OCI-LY7 (cell line): ENCODE data around the gene KNCN. TPM values are rescaled to one million over a fixed set of nuclear protein-coding genes. Genes with fewer than 3 reads are reported as not detected.

Source experiments
- BruUV-seq: library from RNA; stranded (reverse); fragments of 400-500 nt; replicated peaks from 2 replicates; lab custom pipeline; 2021; lab: Mats Ljungman, UMichigan
- CTCF ChIA-PET: fragments of 300-600 bp; sonication (Branson Sonifier 250); formaldehyde crosslinking; loops from one replicate; lab custom pipeline; 2022; ENCODE audit warnings: antibody characterized with exemption; ENCODE audit not compliant: unreplicated experiment; lab: Charles Lee
- POLR2A ChIA-PET: fragments of 300-600 bp; sonication (Branson Sonifier 250); formaldehyde crosslinking; loops from one replicate; lab custom pipeline; 2022; ENCODE audit warnings: antibody characterized with exemption; lab: Charles Lee
- DNase-seq: peaks from one replicate; pipeline ENCODE4 v3.0.0-alpha.2; 2015; ENCODE audit warnings: low spot score
- H2AFZ ChIP-seq: fragments of 200-600 bp; sonication (generic), shearing (Covaris generic); 2 replicates; pipeline ENCODE4 v1.6.1; 2014; ENCODE audit warnings: mild to moderate bottlenecking, antibody characterized with exemption, low read length, moderate library complexity
- H3K27ac ChIP-seq: fragments of 200-600 bp; sonication (generic); 2 replicates; pipeline ENCODE4 v1.5.1; 2014; ENCODE audit warnings: mixed run types, low read depth, mild to moderate bottlenecking, moderate library complexity, low read length, inconsistent platforms; ENCODE audit not compliant: poor library complexity, severe bottlenecking
- H3K36me3 ChIP-seq: fragments of 200-600 bp; sonication (generic); 2 replicates; pipeline ENCODE4 v1.6.1; 2014; ENCODE audit warnings: mild to moderate bottlenecking, antibody characterized with exemption, low read length, moderate library complexity, mixed read lengths; ENCODE audit not compliant: insufficient read depth
- H3K4me1 ChIP-seq: fragments of 200-600 bp; sonication (generic); 2 replicates; pipeline ENCODE4 v1.5.1; 2014; ENCODE audit warnings: mild to moderate bottlenecking, low read length; ENCODE audit not compliant: insufficient read depth, poor library complexity, severe bottlenecking
- H3K4me2 ChIP-seq: fragments of 200-600 bp; sonication (generic); 2 replicates; pipeline ENCODE4 v1.6.1; 2014; ENCODE audit warnings: mild to moderate bottlenecking, low read length
- H3K4me3 ChIP-seq: fragments of 200-600 bp; sonication (generic); 2 replicates; pipeline ENCODE4 v1.5.1; 2014; ENCODE audit warnings: mild to moderate bottlenecking, low read depth, low read length; ENCODE audit not compliant: poor library complexity, severe bottlenecking
- H3K79me2 ChIP-seq: fragments of 200-600 bp; sonication (generic); 2 replicates; pipeline ENCODE4 v1.6.1; 2016; ENCODE audit warnings: low read depth, mild to moderate bottlenecking, low read length, moderate library complexity, mixed read lengths; ENCODE audit not compliant: insufficient read depth
- H3K9me2 ChIP-seq: fragments of 200-600 bp; sonication (generic); 2 replicates; pipeline ENCODE4 v1.6.1; 2016; ENCODE audit warnings: mild to moderate bottlenecking, low read length, mixed read lengths; ENCODE audit not compliant: insufficient read depth
- H3K9me3 ChIP-seq: fragments of 200-600 bp; sonication (generic); 2 replicates; pipeline ENCODE4 v1.6.1; 2014; ENCODE audit warnings: mild to moderate bottlenecking, mixed run types, low read length, mixed read lengths
- H4K20me1 ChIP-seq: fragments of 200-600 bp; sonication (generic); 2 replicates; pipeline ENCODE4 v1.6.1; 2014; ENCODE audit warnings: mild to moderate bottlenecking, antibody characterized with exemption, low read length, moderate library complexity, mixed read lengths; ENCODE audit not compliant: insufficient read depth
- EZH2phosphoT487 ChIP-seq: fragments of 200-600 bp; sonication (generic); IDR thresholded peaks from 2 replicates; pipeline ENCODE4 v1.6.1; 2018; ENCODE audit warnings: low read depth, borderline replicate concordance, mild to moderate bottlenecking, mixed run types, antibody characterized with exemption, low read length, moderate library complexity, mixed read lengths
- intact Hi-C: fragments of 100-400 bp; cut with micrococcal nuclease; formaldehyde crosslinking; loops from one replicate; pipeline ENCODE4 v1.10.0; 2022; ENCODE audit not compliant: unreplicated experiment
- total RNA-seq, 2 experiments: library from RNA; depleted of rRNA in 1 of 2; stranded (reverse); fragments of >200 nt in 1 of 2; shearing (Covaris generic) in 1 of 2; gene quantifications; 2 replicates each; pipeline ENCODE4 v1.2.3, GENCODE V29; 2014 to 2022
- TF ChIP-seq, protein P1 (sequence below): fragments of 200-600 bp; sonication (generic); conservative IDR thresholded peaks from 2 replicates; pipeline ENCODE4 v1.5.1; 2014; ENCODE audit warnings: mild to moderate bottlenecking, antibody characterized with exemption, low read length, moderate library complexity, mixed read lengths

KNCN gene
- total RNA-seq, 2 experiments from 2014 or later, result not detected

- no peak overlapping the region for H3K27ac ChIP-seq
- BruUV-seq, result no TSS peak
- CTCF ChIA-PET, result no interaction called here
- POLR2A ChIA-PET, result no interaction called here
- H4K20me1 ChIP-seq, result no peaks in the 10 kb centered on the region
- H3K79me2 ChIP-seq, result no peaks in the 10 kb centered on the region
- H3K9me3 ChIP-seq, result no peaks in the 10 kb centered on the region
- no peak overlapping the region for H2AFZ ChIP-seq
- TF ChIP-seq, protein P1, sequence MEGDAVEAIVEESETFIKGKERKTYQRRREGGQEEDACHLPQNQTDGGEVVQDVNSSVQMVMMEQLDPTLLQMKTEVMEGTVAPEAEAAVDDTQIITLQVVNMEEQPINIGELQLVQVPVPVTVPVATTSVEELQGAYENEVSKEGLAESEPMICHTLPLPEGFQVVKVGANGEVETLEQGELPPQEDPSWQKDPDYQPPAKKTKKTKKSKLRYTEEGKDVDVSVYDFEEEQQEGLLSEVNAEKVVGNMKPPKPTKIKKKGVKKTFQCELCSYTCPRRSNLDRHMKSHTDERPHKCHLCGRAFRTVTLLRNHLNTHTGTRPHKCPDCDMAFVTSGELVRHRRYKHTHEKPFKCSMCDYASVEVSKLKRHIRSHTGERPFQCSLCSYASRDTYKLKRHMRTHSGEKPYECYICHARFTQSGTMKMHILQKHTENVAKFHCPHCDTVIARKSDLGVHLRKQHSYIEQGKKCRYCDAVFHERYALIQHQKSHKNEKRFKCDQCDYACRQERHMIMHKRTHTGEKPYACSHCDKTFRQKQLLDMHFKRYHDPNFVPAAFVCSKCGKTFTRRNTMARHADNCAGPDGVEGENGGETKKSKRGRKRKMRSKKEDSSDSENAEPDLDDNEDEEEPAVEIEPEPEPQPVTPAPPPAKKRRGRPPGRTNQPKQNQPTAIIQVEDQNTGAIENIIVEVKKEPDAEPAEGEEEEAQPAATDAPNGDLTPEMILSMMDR, result no peak
- no peak for TF ChIP-seq EZH2phosphoT487
- H3K36me3 ChIP-seq, result no peaks in the 10 kb centered on the region
- no peaks in the 10 kb centered on the region for H3K9me2 ChIP-seq
- H3K4me2 ChIP-seq, result no peak overlapping the region
- H3K4me1 ChIP-seq, result no peaks in the 10 kb centered on the region
- no peak overlapping the region for H3K4me3 ChIP-seq
- intact Hi-C loops, result no loop called here
- no peak for DNase-seq
Observed at GRCh38 chr1:46512135-46512791, 39.2 kb downstream of the KNCN start.

DNA sequence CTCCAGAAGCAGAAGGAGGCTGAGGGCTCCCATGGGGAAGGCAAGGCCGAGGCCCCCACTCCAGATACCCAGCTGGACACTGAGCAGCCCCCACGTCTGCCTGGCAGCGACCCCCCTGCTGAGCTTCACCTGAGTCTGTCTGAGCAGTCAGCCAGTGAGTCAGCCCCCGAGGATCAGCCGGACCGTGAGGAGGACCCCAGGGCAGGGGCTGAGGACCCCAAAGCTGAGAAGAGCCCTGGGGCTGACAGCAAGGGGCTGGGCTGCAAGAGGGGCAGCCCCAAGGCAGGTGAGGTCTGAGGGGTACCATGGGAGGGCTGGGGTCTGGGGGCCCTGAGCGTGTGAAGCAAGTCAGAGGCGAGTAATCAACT, 40.5 kb downstream of the KNCN start:
- Histone ChIP-seq H3K9me3 (no peaks in the 10 kb centered on the region), H3K27ac (no peak overlapping the region), H3K36me3 (no peaks in the 10 kb centered on the region), H3K4me2 (no peak overlapping the region), H2AFZ (no peak overlapping the region), H3K79me2 (no peaks in the 10 kb centered on the region), H3K4me3 (no peak overlapping the region), H3K4me1 (no peaks in the 10 kb centered on the region), H3K9me2 (no peaks in the 10 kb centered on the region), H4K20me1 (no peaks in the 10 kb centered on the region)
- POLR2A ChIA-PET, result no interaction called here
- DNase-seq, result no peak
- CTCF ChIA-PET, result no interaction called here
- BruUV-seq, result no TSS peak
- intact Hi-C loops, result no loop called here
- TF ChIP-seq EZH2phosphoT487, result no peak
- TF ChIP-seq, protein P1, result no peak

GRCh38 chr1:46510341-46510997, 41.0 kb downstream of the KNCN start:
- intact Hi-C loops, result no loop called here
- BruUV-seq, result no TSS peak
- no peaks in the 10 kb centered on the region for H3K36me3 ChIP-seq
- H3K9me2 ChIP-seq, result no peaks in the 10 kb centered on the region
- TF ChIP-seq, protein P1, result no peak
- TF ChIP-seq EZH2phosphoT487, result no peak
- no peaks in the 10 kb centered on the region for H3K4me1 ChIP-seq
- POLR2A ChIA-PET, result no interaction called here
- H3K4me3 ChIP-seq, result no peak overlapping the region
- H2AFZ ChIP-seq, result no peak overlapping the region
- H3K79me2 ChIP-seq, result no peaks in the 10 kb centered on the region
- CTCF ChIA-PET, result no interaction called here
- H3K4me2 ChIP-seq, result no peak overlapping the region
- no peaks in the 10 kb centered on the region for H4K20me1 ChIP-seq
- H3K9me3 ChIP-seq, result no peaks in the 10 kb centered on the region
- no peak for DNase-seq
- no peak overlapping the region for H3K27ac ChIP-seq
